Neural cell (in vitro differentiated cells): ENCODE measurements around the gene PHF21B. TPM values are rescaled to one million over a fixed set of nuclear protein-coding genes. Genes with fewer than 3 reads are reported as not detected.

Source experiments
- H2AFZ ChIP-seq: fragments of 200-600, 300-800 bp; sonication (generic), shearing (Covaris generic); 2 replicates; pipeline ENCODE4 v1.6.0; 2014; ENCODE audit warnings: low read depth, mild to moderate bottlenecking, antibody characterized with exemption, low read length, moderate library complexity
- H3F3A ChIP-seq: fragments of 200-600 bp; shearing (Covaris generic); 2 replicates; pipeline ENCODE4 v1.6.1; 2016; ENCODE audit warnings: mild to moderate bottlenecking, moderate library complexity, mixed read lengths, antibody characterized with exemption, low read length; ENCODE audit not compliant: insufficient read depth, poor library complexity, severe bottlenecking
- H3K27ac ChIP-seq: fragments of 200-600, 300-800 bp; sonication (generic), shearing (Covaris generic); 2 replicates; pipeline ENCODE4 v1.5.1; 2014; ENCODE audit warnings: mild to moderate bottlenecking, low read length, moderate library complexity
- H3K27me3 ChIP-seq: fragments of 300-800, 200-600 bp; sonication (generic), shearing (Covaris generic); 2 replicates; pipeline ENCODE4 v1.6.0; 2014; ENCODE audit warnings: mild to moderate bottlenecking, low read depth, low read length, moderate library complexity; ENCODE audit not compliant: insufficient read depth
- H3K36me3 ChIP-seq: fragments of 300-800, 200-600 bp; sonication (generic), shearing (Covaris generic); 2 replicates; pipeline ENCODE4 v1.5.1; 2014; ENCODE audit warnings: mild to moderate bottlenecking, antibody characterized with exemption, low read length, moderate library complexity; ENCODE audit not compliant: insufficient read depth
- H3K4me2 ChIP-seq: fragments of 300-800, 200-600 bp; sonication (generic), shearing (Covaris generic); 2 replicates; pipeline ENCODE4 v1.6.0; 2014; ENCODE audit warnings: mild to moderate bottlenecking, low read length
- H3K4me3 ChIP-seq: fragments of 300-800, 200-600 bp; sonication (generic), shearing (Covaris generic); 2 replicates; pipeline ENCODE4 v1.5.1; 2014; ENCODE audit warnings: mild to moderate bottlenecking, low read length, moderate library complexity
- H3K79me2 ChIP-seq: fragments of 200-600 bp; shearing (Covaris generic); replicated peaks from 2 replicates; pipeline ENCODE4 v1.6.0; 2014; ENCODE audit warnings: mild to moderate bottlenecking, low read length, moderate library complexity; ENCODE audit not compliant: insufficient read depth
- H3K9ac ChIP-seq: fragments of 300-800, 200-600 bp; sonication (generic), shearing (Covaris generic); 2 replicates; pipeline ENCODE4 v1.6.1; 2016; ENCODE audit warnings: mild to moderate bottlenecking, low read length, mixed read lengths
- H3K9me2 ChIP-seq: fragments of 200-600 bp; shearing (Covaris generic); 2 replicates; pipeline ENCODE4 v1.6.1; 2016; ENCODE audit warnings: mild to moderate bottlenecking, low read length, mixed read lengths; ENCODE audit not compliant: insufficient read depth
- H3K9me3 ChIP-seq: fragments of 200-600, 300-800 bp; sonication (generic), shearing (Covaris generic); 2 replicates; pipeline ENCODE4 v1.6.1; 2016; ENCODE audit warnings: mild to moderate bottlenecking, mixed run types, low read length, moderate library complexity, mixed read lengths
- H4K20me1 ChIP-seq: fragments of 200-600 bp; shearing (Covaris generic); 2 replicates; pipeline ENCODE4 v1.6.1; 2016; ENCODE audit warnings: mild to moderate bottlenecking, mixed run types; ENCODE audit not compliant: insufficient read depth
- EP300 ChIP-seq: fragments of 450-650 bp; conservative IDR thresholded peaks from 2 replicates; pipeline ENCODE4 v1.6.1; 2014; ENCODE audit warnings: antibody characterized with exemption, mild to moderate bottlenecking, moderate library complexity; ENCODE audit not compliant: poor library complexity, severe bottlenecking
- EZH2 ChIP-seq: fragments of 200-600, 300-800 bp; shearing (Covaris generic), sonication (generic); IDR thresholded peaks from 2 replicates; pipeline ENCODE4 v1.6.1; 2014; ENCODE audit warnings: antibody characterized with exemption, low read length, borderline replicate concordance, mild to moderate bottlenecking; ENCODE audit not compliant: insufficient read depth, poor library complexity, severe bottlenecking
- MXI1 ChIP-seq: fragments of 450-650 bp; conservative IDR thresholded peaks from 2 replicates; pipeline ENCODE4 v1.6.1; 2014; ENCODE audit warnings: antibody characterized with exemption, mild to moderate bottlenecking; ENCODE audit not compliant: poor library complexity, severe bottlenecking
- POLR2AphosphoS5 ChIP-seq: IDR thresholded peaks from 2 replicates; pipeline ENCODE4 v1.6.1; 2012
- RAD21 ChIP-seq: fragments of 450-650 bp; conservative IDR thresholded peaks from 2 replicates; pipeline ENCODE4 v1.6.1; 2014; ENCODE audit warnings: antibody characterized with exemption, mild to moderate bottlenecking, moderate library complexity
- REST ChIP-seq: IDR thresholded peaks from 2 replicates; pipeline ENCODE4 v1.6.1; 2012; ENCODE audit warnings: borderline replicate concordance
- SMC3 ChIP-seq: fragments of 450-650 bp; conservative IDR thresholded peaks from 2 replicates; pipeline ENCODE4 v1.6.1; 2014; ENCODE audit warnings: antibody characterized with exemption, mild to moderate bottlenecking, moderate library complexity; ENCODE audit not compliant: poor library complexity
- TAF1 ChIP-seq: IDR thresholded peaks from 2 replicates; pipeline ENCODE4 v1.6.1; 2012; ENCODE audit warnings: low read depth
- polyA plus RNA-seq: library from polyadenylated mRNA; depleted of rRNA; stranded (reverse); fragments of >200 nt; gene quantifications from 2 replicates; pipeline ENCODE4 v1.2.3, GENCODE V29; 2014
- TF ChIP-seq, protein P1 (sequence below): fragments of 450-650 bp; IDR thresholded peaks from 2 replicates; pipeline ENCODE4 v1.5.1; 2014; ENCODE audit warnings: antibody characterized with exemption, mild to moderate bottlenecking, moderate library complexity; ENCODE audit not compliant: poor library complexity, severe bottlenecking

PHF21B gene
- polyA plus RNA-seq, 1 donor from 2014 or later = 49.5 TPM

DNA sequence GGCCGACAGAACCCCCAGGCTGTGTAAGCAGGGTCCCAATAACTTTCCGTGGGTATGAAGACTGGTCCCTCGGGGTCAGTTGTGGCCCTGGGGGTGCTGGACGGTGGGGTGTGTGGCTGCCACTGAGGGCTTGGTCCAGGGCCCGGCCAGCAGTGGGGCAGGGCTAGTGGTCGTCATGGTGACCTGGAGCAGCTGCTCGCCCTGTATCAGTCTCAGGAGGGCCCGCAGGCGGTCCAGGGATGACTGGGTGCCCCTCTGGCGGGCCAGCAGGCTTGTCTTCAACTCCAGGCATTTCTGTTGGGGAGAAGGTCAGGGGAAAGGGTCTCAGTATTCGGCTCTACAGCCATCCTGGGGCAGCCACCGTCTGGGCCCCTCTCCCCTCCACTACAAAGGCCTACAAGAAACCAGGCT is 126.8 kb downstream of the PHF21B start:
- Histone ChIP-seq H3K9ac (no peak overlapping the region), H3K79me2 (no peaks in the 10 kb centered on the region), H3K9me2 (no peaks in the 10 kb centered on the region), H3K4me3 (no peak overlapping the region), H3K9me3 (no peaks in the 10 kb centered on the region), H2AFZ (no peak overlapping the region), H3K36me3 (no peaks in the 10 kb centered on the region), H3K27me3 (no peaks in the 10 kb centered on the region), H3F3A (no peaks in the 10 kb centered on the region), H3K27ac (no peak overlapping the region), H3K4me2 (no peak overlapping the region), H4K20me1 (no peaks in the 10 kb centered on the region)
- TF ChIP-seq RAD21 (no peak), SMC3 (no peak), REST (no peak), TAF1 (no peak), EP300 (no peak), MXI1 (no peak), POLR2AphosphoS5 (no peak), EZH2 (no peak)
- TF ChIP-seq, protein P1, sequence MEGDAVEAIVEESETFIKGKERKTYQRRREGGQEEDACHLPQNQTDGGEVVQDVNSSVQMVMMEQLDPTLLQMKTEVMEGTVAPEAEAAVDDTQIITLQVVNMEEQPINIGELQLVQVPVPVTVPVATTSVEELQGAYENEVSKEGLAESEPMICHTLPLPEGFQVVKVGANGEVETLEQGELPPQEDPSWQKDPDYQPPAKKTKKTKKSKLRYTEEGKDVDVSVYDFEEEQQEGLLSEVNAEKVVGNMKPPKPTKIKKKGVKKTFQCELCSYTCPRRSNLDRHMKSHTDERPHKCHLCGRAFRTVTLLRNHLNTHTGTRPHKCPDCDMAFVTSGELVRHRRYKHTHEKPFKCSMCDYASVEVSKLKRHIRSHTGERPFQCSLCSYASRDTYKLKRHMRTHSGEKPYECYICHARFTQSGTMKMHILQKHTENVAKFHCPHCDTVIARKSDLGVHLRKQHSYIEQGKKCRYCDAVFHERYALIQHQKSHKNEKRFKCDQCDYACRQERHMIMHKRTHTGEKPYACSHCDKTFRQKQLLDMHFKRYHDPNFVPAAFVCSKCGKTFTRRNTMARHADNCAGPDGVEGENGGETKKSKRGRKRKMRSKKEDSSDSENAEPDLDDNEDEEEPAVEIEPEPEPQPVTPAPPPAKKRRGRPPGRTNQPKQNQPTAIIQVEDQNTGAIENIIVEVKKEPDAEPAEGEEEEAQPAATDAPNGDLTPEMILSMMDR = no peak

GRCh38 chr22:44882226-44882905 is 127.4 kb downstream of the PHF21B start:
- H3K36me3 ChIP-seq = no peaks in the 10 kb centered on the region
- no peak for TF ChIP-seq REST

More at GRCh38 chr22:44882226-44882905, 127.4 kb downstream of the PHF21B start:
- no peaks in the 10 kb centered on the region for H3K9me3 ChIP-seq
- H3K4me3 ChIP-seq = no peak overlapping the region
- no peak overlapping the region for H3K27ac ChIP-seq
- H4K20me1 ChIP-seq = no peaks in the 10 kb centered on the region
- H3K4me2 ChIP-seq = no peak overlapping the region
- H3K9me2 ChIP-seq = no peaks in the 10 kb centered on the region
- H3K9ac ChIP-seq = no peak overlapping the region
- H3F3A ChIP-seq = no peaks in the 10 kb centered on the region
- no peaks in the 10 kb centered on the region for H3K27me3 ChIP-seq
- no peak overlapping the region for H2AFZ ChIP-seq
- H3K79me2 ChIP-seq = no peaks in the 10 kb centered on the region
